ENCODE data around the gene LMBR1L.

GRCh38 chr12:49098035-49098451, 12.6 kb downstream of the LMBR1L start:
- TF ChIP-seq GATA3 (IDR thresholded peaks at IDR 0.05; ENCODE audit: low read depth, low read length), result no peak
- TF ChIP-seq GATA2 (IDR thresholded peaks at IDR 0.05; ENCODE audit: low read depth, low read length), result no peak
